ENCODE data around the gene ATXN3. TPM values are rescaled to one million over a fixed set of nuclear protein-coding genes. Genes with fewer than 3 reads are reported as not detected.

ATXN3 gene
- total and polyA plus RNA-seq, 7 donors = 5.6 to 10.0 (median 7.1) TPM

GRCh38 chr14:92143962-92144361 lies 37.6 kb upstream of the ATXN3 start:
- H3K27ac ChIP-seq = no peak overlapping the region
- H3K27me3 ChIP-seq (ENCODE audit: insufficient read depth in 3 of 3, low read length in 2 of 3) = no peaks in the 10 kb centered on the region
- ATAC-seq = no peak
- no peak overlapping the region for H3K4me3 ChIP-seq
- intact Hi-C loops (cut with DNase I) = loop anchor here in 1 of 2 donors (10.0 kb wide), 1 partner anchor 681 kb away; no protein-coding TSS in a partner anchor
- no peak for TF ChIP-seq CTCF (IDR thresholded peaks at IDR 0.05)
- WGBS, 3 donors = 81 to 86% (median 84%) methylated on average over 3 of the region's 3 CpGs
- peaks cover 9 to 100% of the 10 kb centered on the region in 2 donors for H3K36me3 ChIP-seq (ENCODE audit: insufficient read depth in 1 of 2, low read depth in 1 of 2)
- no peaks in the 10 kb centered on the region for H3K9me3 ChIP-seq
- DNase-seq = no peak
- no peaks in the 10 kb centered on the region for H3K4me1 ChIP-seq

- Histone ChIP-seq H3K27ac (no peak overlapping the region), H3K9me3 (no peaks in the 10 kb centered on the region), H3K36me3 (ENCODE audit: insufficient read depth in 1 of 2, low read depth in 1 of 2) (peaks cover 9 to 100% of the 10 kb centered on the region in 2 donors), H3K4me3 (no peak overlapping the region), H3K4me1 (no peaks in the 10 kb centered on the region), H3K27me3 (ENCODE audit: insufficient read depth in 3 of 3, low read length in 2 of 3) (no peaks in the 10 kb centered on the region)
- 67 to 74% (median 71%) methylated on average over 4 of the region's 4 CpGs for WGBS, 3 donors
- intact Hi-C loops (cut with DNase I) = loop anchor here in 1 of 2 donors (10.0 kb wide), 1 partner anchor 681 kb away; no protein-coding TSS in a partner anchor
- ATAC-seq (no peak), DNase-seq (no peak)
- TF ChIP-seq CTCF (IDR thresholded peaks at IDR 0.05) = no peak
Observed at GRCh38 chr14:92143309-92143708, 36.9 kb upstream of the ATXN3 start.

- WGBS, 3 donors = 34 to 50% (median 44%) methylated on average over 1 of the region's 1 CpG
- DNase-seq (no peak), ATAC-seq (no peak)
- intact Hi-C loops (cut with DNase I) = no loop called here
- no peak overlapping the region for H3K4me3 ChIP-seq
- H3K27me3 ChIP-seq (ENCODE audit: insufficient read depth in 3 of 3, low read length in 2 of 3) = no peaks in the 10 kb centered on the region
- H3K4me1 ChIP-seq = no peaks in the 10 kb centered on the region
- peak; percentile 33 for TF ChIP-seq CTCF (IDR thresholded peaks at IDR 0.05)
- peaks cover 2 to 100% of the 10 kb centered on the region in 2 donors for H3K36me3 ChIP-seq (ENCODE audit: insufficient read depth in 1 of 2, low read depth in 1 of 2)
- no peaks in the 10 kb centered on the region for H3K9me3 ChIP-seq
- no peak overlapping the region for H3K27ac ChIP-seq
Observed at GRCh38 chr14:92135269-92135668, 28.9 kb upstream of the ATXN3 start.

GRCh38 chr14:92134456-92134855 lies 28.1 kb upstream of the ATXN3 start:
- Histone ChIP-seq H3K4me3 (no peak overlapping the region), H3K9me3 (no peaks in the 10 kb centered on the region), H3K27ac (no peak overlapping the region), H3K36me3 (ENCODE audit: insufficient read depth in 1 of 2, low read depth in 1 of 2) (peaks cover 2 to 99% of the 10 kb centered on the region in 2 donors), H3K27me3 (ENCODE audit: insufficient read depth in 3 of 3, low read length in 2 of 3) (no peaks in the 10 kb centered on the region), H3K4me1 (no peaks in the 10 kb centered on the region)
- DNase-seq = no peak
- ATAC-seq = no peak
- no peak for TF ChIP-seq CTCF (IDR thresholded peaks at IDR 0.05)
- intact Hi-C loops (cut with DNase I) = no loop called here
- 79 to 88% (median 84%) methylated on average over 1 of the region's 1 CpG for WGBS, 3 donors

GRCh38 chr14:92122761-92123160 lies 16.4 kb upstream of the ATXN3 start:
- Histone ChIP-seq H3K9me3 (no peaks in the 10 kb centered on the region), H3K27ac (peak overlapping the region; percentile 96), H3K27me3 (ENCODE audit: insufficient read depth in 3 of 3, low read length in 2 of 3) (no peaks in the 10 kb centered on the region), H3K4me3 (peak overlapping the region; percentile 88), H3K4me1 (peaks cover 48% of the 10 kb centered on the region), H3K36me3 (ENCODE audit: insufficient read depth in 1 of 2, low read depth in 1 of 2) (peaks cover 2 to 44% of the 10 kb centered on the region in 2 donors)
- TF ChIP-seq CTCF (IDR thresholded peaks at IDR 0.05) = no peak
- DNase-seq = no peak
- WGBS, 3 donors = 29 to 41% (median 30%) methylated on average over 9 of the region's 9 CpGs
- intact Hi-C loops (cut with DNase I) = loop anchor here in 1 of 2 donors (5.0 to 10.0 kb wide), 2 partner anchors 335 to 562 kb away; no protein-coding TSS in a partner anchor
- ATAC-seq = no peak
